ENCODE measurements around the gene POC5. TPM values are rescaled to one million over a fixed set of nuclear protein-coding genes. Genes with fewer than 3 reads are reported as not detected.
"Not testable (repeated sequence)": the region's sequence is repeated elsewhere in the genome, so short reads cannot be mapped to it uniquely, and the experiment has no call there.

Gene POC5, protein sequence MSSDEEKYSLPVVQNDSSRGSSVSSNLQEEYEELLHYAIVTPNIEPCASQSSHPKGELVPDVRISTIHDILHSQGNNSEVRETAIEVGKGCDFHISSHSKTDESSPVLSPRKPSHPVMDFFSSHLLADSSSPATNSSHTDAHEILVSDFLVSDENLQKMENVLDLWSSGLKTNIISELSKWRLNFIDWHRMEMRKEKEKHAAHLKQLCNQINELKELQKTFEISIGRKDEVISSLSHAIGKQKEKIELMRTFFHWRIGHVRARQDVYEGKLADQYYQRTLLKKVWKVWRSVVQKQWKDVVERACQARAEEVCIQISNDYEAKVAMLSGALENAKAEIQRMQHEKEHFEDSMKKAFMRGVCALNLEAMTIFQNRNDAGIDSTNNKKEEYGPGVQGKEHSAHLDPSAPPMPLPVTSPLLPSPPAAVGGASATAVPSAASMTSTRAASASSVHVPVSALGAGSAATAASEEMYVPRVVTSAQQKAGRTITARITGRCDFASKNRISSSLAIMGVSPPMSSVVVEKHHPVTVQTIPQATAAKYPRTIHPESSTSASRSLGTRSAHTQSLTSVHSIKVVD
- 10 to 100 TPM; 20.7 to 21.8 TPM for total RNA-seq

DNA sequence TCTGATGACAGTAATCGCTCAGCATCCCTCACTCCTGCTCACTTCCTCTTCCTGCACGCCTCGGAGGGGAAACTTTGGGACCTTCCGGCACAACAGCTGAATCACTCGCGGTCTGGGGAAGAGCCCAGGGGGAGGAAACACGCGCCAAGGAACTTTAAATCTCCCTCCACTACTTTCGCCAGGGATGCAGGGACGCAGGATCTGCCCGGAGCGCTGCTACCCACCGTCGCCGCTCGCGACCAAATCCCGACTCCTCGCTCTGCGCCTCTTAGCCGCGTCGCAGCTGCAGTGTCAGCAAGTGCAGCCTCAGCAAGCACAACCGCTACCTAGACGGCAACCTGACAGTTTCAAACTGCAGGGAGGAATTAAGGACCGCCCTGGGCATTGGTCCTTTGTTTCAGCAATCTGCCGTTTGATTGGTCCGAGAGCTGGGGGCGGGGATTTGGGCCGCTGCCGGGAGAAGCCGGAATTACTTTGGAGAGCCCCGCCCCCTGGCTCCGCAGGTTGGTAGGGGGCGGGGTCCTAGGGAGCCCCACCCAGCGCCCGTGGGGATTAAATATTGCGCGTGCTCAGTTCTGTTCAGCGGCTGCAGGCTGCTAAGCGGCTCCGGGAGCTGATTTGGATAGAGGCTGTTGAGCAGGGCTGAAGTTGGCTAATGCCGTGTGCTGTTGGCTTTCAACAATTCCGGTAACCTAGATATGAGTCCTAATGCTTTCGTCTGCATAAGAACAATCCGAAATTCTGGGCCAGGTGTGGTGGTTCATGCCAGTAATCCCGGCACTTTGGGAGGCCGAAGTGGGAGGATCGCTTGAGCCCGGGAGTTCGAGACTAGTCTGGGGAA, at the start of gene POC5:
TSS of gene POC5 (minus strand) at position 356 of the 841 bp plus-strand sequence. CDS start 4,500 bp downstream, outside the sequence.
- DNase-seq: peak; percentile 99
- Mint-ChIP-seq H3K27me3 (no peaks in the 10 kb centered on the region), H3K4me1 (ENCODE audit: low read depth) (peaks cover 28% of the 10 kb centered on the region), H3K27ac (peak within 1 kb of the TSS; percentile 99), H3K4me3 (peak within 1 kb of the TSS; percentile 98), H3K36me3 (peaks cover 21% of the 10 kb centered on the region), H3K9me3 (no peaks in the 10 kb centered on the region)
- intact Hi-C loops (cut with micrococcal nuclease): loop anchor here (1.0 to 10.0 kb wide), 8 partner anchors 48 to 953 kb away; partner anchors contain the start of genes CERT1, GFM2, NSA2 and POLK
- ChIA-PET CTCF (interaction anchor here (0.6 to 1.7 kb wide), 7 partner anchors 34 to 761 kb away, joined by 3 to 7 read pairs (median 6); partner anchors contain the start of genes ANKRD31 and HMGCR), POLR2A (interaction anchor here (0.6 to 1.6 kb wide), 7 partner anchors 10 to 1087 kb away, joined by 3 to 9 read pairs (median 5); partner anchors contain the start of genes ANKRD31 and HMGCR)

DNA sequence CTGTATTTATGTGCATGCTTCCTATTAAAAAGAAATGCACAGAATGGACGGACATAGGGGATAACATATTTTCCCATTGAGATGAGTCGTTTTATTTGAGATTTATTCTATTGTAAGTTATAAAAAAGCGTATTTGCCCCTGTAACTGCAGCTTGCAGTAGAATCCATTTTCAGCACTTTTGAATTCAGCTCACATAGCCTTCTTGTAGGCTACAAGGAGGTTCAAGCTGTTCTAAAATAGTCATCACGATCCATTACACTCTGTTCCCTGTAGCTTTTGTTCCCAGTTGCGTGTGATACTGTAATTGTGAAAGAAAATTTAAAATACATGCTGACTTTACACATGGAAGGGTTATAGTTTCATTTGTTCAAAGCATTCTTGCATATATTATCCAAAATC, 40.9 kb upstream of the POC5 start:
- H3K27me3 Mint-ChIP-seq: peaks cover 16% of the 10 kb centered on the region
- no peak overlapping the region for H3K27ac Mint-ChIP-seq
- H3K36me3 Mint-ChIP-seq: no peaks in the 10 kb centered on the region
- POLR2A ChIA-PET: no interaction called here
- H3K9me3 Mint-ChIP-seq: no peaks in the 10 kb centered on the region
- H3K4me3 Mint-ChIP-seq: no peak overlapping the region
- intact Hi-C loops (cut with micrococcal nuclease): no loop called here
- CTCF ChIA-PET: no interaction called here
- H3K4me1 Mint-ChIP-seq (ENCODE audit: low read depth): no peaks in the 10 kb centered on the region
- no peak for DNase-seq

DNA sequence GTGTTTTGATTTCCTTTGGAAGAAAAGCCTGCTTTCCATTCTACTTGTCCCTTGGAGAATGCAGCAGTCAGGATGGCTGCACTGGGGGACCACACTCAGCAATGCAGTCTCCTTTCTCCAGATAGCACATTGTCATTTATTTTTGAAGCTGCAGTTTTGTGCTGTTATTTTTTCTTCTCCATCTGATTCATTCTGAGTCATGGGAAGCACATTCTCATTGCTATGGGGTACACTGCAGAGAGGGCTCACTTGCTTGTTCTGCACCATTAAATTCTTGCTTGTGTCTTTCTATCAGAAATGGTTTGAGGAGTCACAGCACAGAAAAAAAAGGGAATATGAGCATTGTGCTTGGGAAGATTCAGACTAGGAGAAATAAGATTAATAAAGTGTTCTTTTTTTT, 39.7 kb upstream of the POC5 start:
- Mint-ChIP-seq H3K9me3 (no peaks in the 10 kb centered on the region), H3K27me3 (peaks cover 14% of the 10 kb centered on the region), H3K4me1 (ENCODE audit: low read depth) (no peaks in the 10 kb centered on the region), H3K27ac (no peak overlapping the region), H3K36me3 (no peaks in the 10 kb centered on the region), H3K4me3 (no peak overlapping the region)
- CTCF ChIA-PET: no interaction called here
- POLR2A ChIA-PET: no interaction called here
- no peak for DNase-seq
- intact Hi-C loops (cut with micrococcal nuclease): no loop called here

DNA sequence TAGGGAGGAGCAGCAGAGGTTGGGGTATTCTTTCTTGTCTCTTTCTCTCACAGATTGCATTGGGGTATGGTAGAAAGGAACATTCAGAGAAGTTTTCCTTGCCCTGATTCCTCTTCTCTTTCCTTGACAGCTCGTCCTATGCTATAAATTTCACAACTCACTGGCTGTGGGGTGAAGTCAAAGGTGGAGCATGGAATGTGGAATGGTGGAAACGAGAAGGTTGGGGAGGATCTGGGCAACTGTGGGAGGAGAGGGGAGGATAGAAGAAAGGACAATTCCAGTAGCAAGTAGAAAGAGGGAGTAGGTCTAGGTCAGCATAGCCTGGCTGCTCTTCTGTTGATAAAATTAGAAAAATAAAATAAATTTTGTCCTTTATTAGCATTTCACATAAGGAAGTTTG, 39.0 kb upstream of the POC5 start:
- H3K27me3 Mint-ChIP-seq: peaks cover 14% of the 10 kb centered on the region
- ChIA-PET CTCF (no interaction called here), POLR2A (no interaction called here)
- no peak for DNase-seq
- intact Hi-C loops (cut with micrococcal nuclease): no loop called here
- H3K4me1 Mint-ChIP-seq (ENCODE audit: low read depth): no peaks in the 10 kb centered on the region
- H3K27ac Mint-ChIP-seq: no peak overlapping the region
- no peak overlapping the region for H3K4me3 Mint-ChIP-seq
- H3K9me3 Mint-ChIP-seq: no peaks in the 10 kb centered on the region
- no peaks in the 10 kb centered on the region for H3K36me3 Mint-ChIP-seq

DNA sequence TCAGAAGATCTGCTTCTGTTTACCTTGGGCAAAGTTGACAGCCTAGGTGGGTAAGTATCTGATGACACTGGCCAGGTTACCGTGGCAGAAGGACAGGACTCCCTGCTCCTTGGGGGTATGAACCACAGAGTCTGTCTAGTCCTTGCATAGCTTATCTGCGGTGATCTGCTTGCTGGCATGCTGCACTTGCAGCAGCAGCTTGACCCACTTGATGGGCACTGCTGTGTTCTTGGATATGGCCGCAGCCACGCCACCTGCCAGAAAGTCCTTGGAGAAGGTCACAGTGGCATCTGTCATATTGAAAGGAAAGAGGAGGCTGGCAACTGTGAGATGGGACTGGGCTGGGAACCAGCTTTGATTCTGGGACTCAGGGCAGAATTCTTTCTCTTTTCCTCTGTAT, 35.9 kb upstream of the POC5 start:
- intact Hi-C loops (cut with micrococcal nuclease): no loop called here
- Mint-ChIP-seq H3K36me3 (no peaks in the 10 kb centered on the region), H3K27ac (no peak overlapping the region), H3K4me1 (ENCODE audit: low read depth) (no peaks in the 10 kb centered on the region), H3K4me3 (no peak overlapping the region), H3K27me3 (peaks cover 11% of the 10 kb centered on the region), H3K9me3 (no peaks in the 10 kb centered on the region)
- no peak for DNase-seq
- ChIA-PET POLR2A (interaction anchor here (0.6 kb wide), 1 partner anchor 692 kb away, joined by 4 read pairs; no protein-coding TSS in a partner anchor), CTCF (no interaction called here)

DNA sequence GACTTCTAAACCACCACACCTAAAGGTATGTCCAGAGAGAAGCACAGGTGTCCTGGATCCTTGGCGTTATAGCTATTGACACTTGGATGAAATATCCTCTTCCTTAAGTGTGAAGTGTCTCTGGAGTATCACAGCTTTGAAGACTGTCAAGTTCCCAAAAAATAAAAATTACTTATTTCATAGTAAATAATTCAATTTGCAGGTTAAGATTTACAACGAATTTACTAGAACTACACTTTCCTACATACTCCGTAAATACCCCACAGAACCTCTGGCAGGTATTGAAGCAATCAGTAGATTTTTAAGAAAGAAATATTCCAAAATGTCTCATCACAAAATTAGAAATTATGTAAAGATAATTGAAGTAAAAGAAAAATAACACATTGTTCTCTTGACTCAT, 27.1 kb upstream of the POC5 start:
- no peaks in the 10 kb centered on the region for H3K9me3 Mint-ChIP-seq
- H3K27me3 Mint-ChIP-seq: peaks cover 13% of the 10 kb centered on the region
- ChIA-PET POLR2A (no interaction called here), CTCF (no interaction called here)
- intact Hi-C loops (cut with micrococcal nuclease): no loop called here
- H3K27ac Mint-ChIP-seq: no peak overlapping the region
- no peak for DNase-seq
- no peak overlapping the region for H3K4me3 Mint-ChIP-seq
- H3K4me1 Mint-ChIP-seq (ENCODE audit: low read depth): no peaks in the 10 kb centered on the region
- H3K36me3 Mint-ChIP-seq: no peaks in the 10 kb centered on the region

DNA sequence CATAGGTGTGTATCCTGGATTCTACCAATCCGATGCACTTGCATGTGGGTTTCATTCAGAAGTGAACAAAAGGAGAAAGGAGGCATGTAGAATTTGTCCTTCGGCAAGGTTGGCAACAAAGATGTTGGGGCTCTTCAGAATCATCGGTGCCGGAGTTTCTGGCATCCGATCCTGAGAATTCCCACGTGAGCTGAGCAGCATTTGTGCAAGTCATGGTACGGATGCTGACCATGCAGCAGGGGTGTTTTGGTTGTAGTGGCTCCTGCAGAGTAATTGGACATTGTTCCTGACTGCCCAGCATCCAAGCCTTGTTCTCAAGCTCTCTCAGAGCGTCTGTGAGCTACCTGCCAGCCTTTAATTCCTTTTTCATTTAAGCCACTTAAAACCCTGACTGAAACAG, 19.0 kb upstream of the POC5 start:
- H3K4me3 Mint-ChIP-seq: no peak overlapping the region
- H3K27ac Mint-ChIP-seq: no peak overlapping the region
- H3K4me1 Mint-ChIP-seq (ENCODE audit: low read depth): no peaks in the 10 kb centered on the region
- no peaks in the 10 kb centered on the region for H3K36me3 Mint-ChIP-seq
- H3K9me3 Mint-ChIP-seq: no peaks in the 10 kb centered on the region
- intact Hi-C loops (cut with micrococcal nuclease): no loop called here
- peaks cover 13% of the 10 kb centered on the region for H3K27me3 Mint-ChIP-seq
- CTCF ChIA-PET: interaction anchor here (1.9 kb wide), 1 partner anchor 439 kb away, joined by 4 read pairs; no protein-coding TSS in a partner anchor
- no peak for DNase-seq
- POLR2A ChIA-PET: no interaction called here

DNA sequence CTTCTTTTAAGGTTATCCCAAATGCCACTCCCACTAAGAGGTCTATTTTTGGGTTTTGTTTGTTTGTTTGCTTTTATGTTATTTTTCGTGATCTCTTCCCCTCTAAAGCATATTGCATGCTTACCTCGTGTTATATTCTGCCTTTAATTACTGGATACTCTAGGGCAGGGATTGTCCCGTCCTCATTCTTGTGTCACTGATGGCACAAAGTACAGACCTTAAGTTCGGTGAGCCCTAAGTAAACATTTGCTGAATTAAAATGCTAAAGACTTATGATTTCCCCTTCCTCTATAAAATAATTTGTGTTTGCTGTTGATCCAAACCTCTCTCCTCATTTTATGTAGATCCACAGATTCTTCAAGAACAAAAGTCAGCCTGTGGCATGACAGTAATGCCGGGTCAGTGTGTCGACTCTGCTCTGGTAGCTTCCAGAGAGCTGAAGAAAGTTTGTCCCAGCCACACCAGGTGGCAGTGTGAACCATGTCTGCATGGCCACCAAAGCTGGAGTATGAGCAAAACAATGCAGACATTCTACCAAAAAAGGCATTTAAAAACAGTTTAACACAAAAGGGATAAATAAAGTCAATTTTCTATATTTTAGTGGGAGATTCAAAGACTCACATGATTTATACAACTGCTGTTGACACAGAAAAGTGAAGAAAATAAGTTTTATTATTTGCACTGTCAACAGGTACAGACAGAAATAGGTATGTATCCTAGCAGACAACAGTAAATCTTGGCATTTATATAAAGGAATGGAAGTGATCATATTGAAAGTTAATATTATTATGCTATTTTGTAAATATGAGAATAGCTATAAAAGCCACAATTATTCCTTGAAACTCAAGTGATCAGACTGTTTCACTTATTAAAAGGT, 17.9 kb upstream of the POC5 start:
- Mint-ChIP-seq H3K27ac (no peak overlapping the region), H3K36me3 (no peaks in the 10 kb centered on the region), H3K4me3 (no peak overlapping the region), H3K27me3 (peaks cover 9% of the 10 kb centered on the region), H3K9me3 (no peaks in the 10 kb centered on the region), H3K4me1 (ENCODE audit: low read depth) (no peaks in the 10 kb centered on the region)
- intact Hi-C loops (cut with micrococcal nuclease): loop anchor here (1.0 kb wide), 1 partner anchor 521 kb away; no protein-coding TSS in a partner anchor
- peak; percentile 27 for DNase-seq
- ChIA-PET POLR2A (no interaction called here), CTCF (interaction anchor here (1.9 kb wide), 1 partner anchor 440 kb away, joined by 4 read pairs; no protein-coding TSS in a partner anchor)

DNA sequence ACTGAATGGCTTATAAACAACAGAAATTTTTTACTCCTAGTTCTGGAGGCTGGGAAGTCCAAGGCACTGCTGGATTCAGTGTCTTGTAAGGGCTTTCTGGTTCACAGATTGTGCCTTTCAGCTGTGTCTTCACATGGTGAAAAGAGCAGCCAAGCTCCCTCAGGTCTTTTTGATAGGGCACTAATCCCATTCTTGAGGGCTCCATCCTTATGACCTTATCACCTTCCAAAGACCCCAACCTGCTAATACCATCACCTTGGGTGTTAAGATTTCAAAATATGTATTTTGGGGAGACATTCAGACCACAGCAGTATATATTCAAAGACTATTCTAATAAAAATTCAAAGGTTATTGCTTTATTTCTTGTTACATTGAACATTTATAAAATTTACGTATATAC, 16.5 kb upstream of the POC5 start:
- CTCF ChIA-PET: no interaction called here
- no peak for DNase-seq
- intact Hi-C loops (cut with micrococcal nuclease): no loop called here
- Mint-ChIP-seq H3K27ac (no peak overlapping the region), H3K4me1 (ENCODE audit: low read depth) (no peaks in the 10 kb centered on the region), H3K4me3 (no peak overlapping the region), H3K9me3 (no peaks in the 10 kb centered on the region), H3K27me3 (peaks cover 9% of the 10 kb centered on the region), H3K36me3 (no peaks in the 10 kb centered on the region)
- POLR2A ChIA-PET: no interaction called here

DNA sequence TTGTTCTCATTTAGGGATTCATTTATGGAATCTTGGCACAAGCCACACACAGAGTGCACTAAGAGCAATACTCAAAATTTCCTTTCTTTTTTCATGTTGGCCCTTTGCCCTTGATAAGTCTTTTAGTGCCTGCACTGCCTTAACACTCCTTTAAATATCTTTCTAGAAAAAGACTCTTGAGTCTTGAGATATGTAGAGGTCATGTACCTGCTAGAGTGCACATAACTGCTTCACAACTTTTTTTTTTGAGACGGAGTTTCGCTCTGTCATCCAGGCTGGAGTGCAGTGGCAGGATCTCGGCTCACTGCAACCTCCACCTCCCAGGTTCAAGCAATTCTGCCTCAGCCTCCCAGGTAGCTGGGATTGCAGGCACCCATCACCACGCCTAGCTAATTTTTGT, 14.3 kb upstream of the POC5 start:
- CTCF ChIA-PET: interaction anchor here (0.6 kb wide), 1 partner anchor 1789 kb away, joined by 4 read pairs; no protein-coding TSS in a partner anchor
- H3K4me3 Mint-ChIP-seq; H3K36me3 Mint-ChIP-seq; H3K4me1 Mint-ChIP-seq (ENCODE audit: low read depth); POLR2A ChIA-PET; DNase-seq; intact Hi-C loops (cut with micrococcal nuclease); H3K27ac Mint-ChIP-seq; H3K9me3 Mint-ChIP-seq; H3K27me3 Mint-ChIP-seq: not testable (repeated sequence)

DNA sequence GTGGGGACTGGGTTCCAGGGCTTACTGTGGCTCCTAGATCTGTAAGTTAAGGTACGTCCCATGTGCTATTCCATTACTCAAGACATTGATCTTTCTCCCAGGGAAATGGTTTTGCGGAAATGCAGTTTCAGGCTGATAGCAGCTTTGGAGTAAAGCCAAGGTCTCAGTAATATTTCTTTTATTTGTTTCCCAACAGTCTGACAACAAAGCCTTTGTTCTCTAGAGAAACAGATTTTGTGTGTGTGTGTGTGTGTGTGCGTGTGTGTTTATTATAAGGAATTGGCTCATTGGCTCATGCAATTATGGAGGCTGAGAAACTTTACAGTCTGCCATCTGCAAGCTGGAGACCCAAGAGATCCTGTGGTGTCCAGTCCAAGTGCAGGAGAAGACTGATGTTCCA, 12.1 kb upstream of the POC5 start:
- no peaks in the 10 kb centered on the region for H3K36me3 Mint-ChIP-seq
- CTCF ChIA-PET: no interaction called here
- POLR2A ChIA-PET: no interaction called here
- no peak overlapping the region for H3K27ac Mint-ChIP-seq
- no peak overlapping the region for H3K4me3 Mint-ChIP-seq
- intact Hi-C loops (cut with micrococcal nuclease): no loop called here
- no peak for DNase-seq
- H3K9me3 Mint-ChIP-seq: no peaks in the 10 kb centered on the region
- peaks cover 7% of the 10 kb centered on the region for H3K27me3 Mint-ChIP-seq
- H3K4me1 Mint-ChIP-seq (ENCODE audit: low read depth): no peaks in the 10 kb centered on the region
